ENCODE results near the gene GLIS1.

Gene GLIS1

GRCh38 chr1:53736290-53736689, 2.7 kb downstream of the GLIS1 start:
- H3K27ac ChIP-seq = no peak overlapping the region
- TF ChIP-seq CTCF (conservative IDR thresholded peaks at IDR 0.05) (no peak), ZFX (IDR thresholded peaks at IDR 0.05) (no peak)

GRCh38 chr1:53735681-53736080, 3.3 kb downstream of the GLIS1 start:
- no peak for TF ChIP-seq CTCF (conservative IDR thresholded peaks at IDR 0.05)
- TF ChIP-seq ZFX (IDR thresholded peaks at IDR 0.05) = no peak
- no peak overlapping the region for H3K27ac ChIP-seq

- TF ChIP-seq ZFX (IDR thresholded peaks at IDR 0.05) = no peak
- no peak for TF ChIP-seq CTCF (conservative IDR thresholded peaks at IDR 0.05)
- H3K27ac ChIP-seq = no peak overlapping the region
These were observed 3.7 kb downstream of the GLIS1 start for GRCh38 chr1:53735261-53735660.

GRCh38 chr1:53734650-53735211, 4.2 kb downstream of the GLIS1 start:
- TF ChIP-seq CTCF (conservative IDR thresholded peaks at IDR 0.05) (no peak), ZFX (IDR thresholded peaks at IDR 0.05) (no peak)
- no peak overlapping the region for H3K27ac ChIP-seq

- H3K27ac ChIP-seq = no peak overlapping the region
- TF ChIP-seq ZFX (IDR thresholded peaks at IDR 0.05) = no peak
- TF ChIP-seq CTCF (conservative IDR thresholded peaks at IDR 0.05) = no peak
These were observed 4.9 kb downstream of the GLIS1 start for GRCh38 chr1:53733975-53734649.

GRCh38 chr1:53733447-53733931, 5.5 kb downstream of the GLIS1 start:
- TF ChIP-seq CTCF (conservative IDR thresholded peaks at IDR 0.05) (no peak), ZFX (IDR thresholded peaks at IDR 0.05) (no peak)
- H3K27ac ChIP-seq = no peak overlapping the region

- TF ChIP-seq ZFX (IDR thresholded peaks at IDR 0.05) (no peak), CTCF (conservative IDR thresholded peaks at IDR 0.05) (no peak)
- no peak overlapping the region for H3K27ac ChIP-seq
These were observed 6.0 kb downstream of the GLIS1 start for GRCh38 chr1:53732912-53733317.
